Thyroid gland (tissue), 4 donors: ENCODE measurements around the gene TATDN2. TPM values are rescaled to one million over a fixed set of nuclear protein-coding genes. Genes with fewer than 3 reads are reported as not detected.

Experiments used
- DNase-seq, 2 donors: peaks; one replicate each; pipeline ENCODE4 v3.0.0-alpha.2; 2019
- H3K27ac ChIP-seq, 3 donors: fragments of 200-600 bp; sonication (generic); 1 replicate in 2 of 3; 2 replicates in 1 of 3; pipeline ENCODE4 v1.5.1; 2016 to 2019; ENCODE audit warnings: mild to moderate bottlenecking in 1 of 3, moderate library complexity in 1 of 3
- H3K27me3 ChIP-seq: fragments of 200-600 bp; sonication (generic); one replicate; pipeline ENCODE4 v1.5.1; 2019
- H3K36me3 ChIP-seq, 2 donors: fragments of 200-600 bp; sonication (generic); one replicate each; pipeline ENCODE4 v1.5.1; 2016 to 2019
- H3K4me1 ChIP-seq, 2 donors: fragments of 200-600 bp; sonication (generic); one replicate each; pipeline ENCODE4 v1.5.1; 2017 to 2019
- H3K4me3 ChIP-seq, 3 donors: fragments of 200-600 bp; sonication (generic); replicated peaks in 1 of 3; 1 replicate in 2 of 3; 2 replicates in 1 of 3; pipeline ENCODE4 v1.5.1; 2016; ENCODE audit warnings: mild to moderate bottlenecking in 1 of 3
- H3K9me3 ChIP-seq: fragments of 200-600 bp; sonication (generic); one replicate; pipeline ENCODE4 v1.5.1; 2017
- CTCF ChIP-seq, 6 experiments: fragments of 200-600 bp in 3 of 6; fragments of 450-650 bp in 3 of 6; sonication (generic) in 3 of 6; IDR thresholded peaks; one replicate each; pipeline ENCODE4 v1.5.1; 2016 to 2019; ENCODE audit warnings: antibody characterized with exemption in 6 of 6, mild to moderate bottlenecking in 2 of 6, inconsistent platforms in 1 of 6, moderate library complexity in 1 of 6
- POLR2A ChIP-seq, 2 donors: fragments of 450-650 bp; IDR thresholded peaks; one replicate each; pipeline ENCODE4 v1.6.1; 2017; ENCODE audit warnings: antibody characterized with exemption in 2 of 2, mild to moderate bottlenecking in 2 of 2, moderate library complexity in 1 of 2
- WGBS, 2 donors: methylation state at CpG; one replicate each; pipeline ENCODE4 v1.1.5; 2017; 5-methylcytosine and 5-hydroxymethylcytosine counted together
- intact Hi-C: fragments of 100-400 bp; cut with DNase I; formaldehyde crosslinking; loops from one replicate; pipeline ENCODE4 v1.15.1; 2023
- total RNA-seq, 4 donors: library from RNA; depleted of rRNA; stranded (reverse); fragments of >200 nt; gene quantifications; one replicate each; pipeline ENCODE4 v1.2.3, GENCODE V29; 2016

TATDN2 gene
- total RNA-seq, 4 donors from 2014 or later: 21.4 to 37.1 (median 30.1) TPM

- H3K36me3 ChIP-seq: peaks cover 45 to 82% of the 10 kb centered on the region in 2 donors
- WGBS, 2 donors: 92 to 95% methylated on average over 3 of the region's 3 CpGs
Observed at GRCh38 chr3:10306156-10306555, 57.9 kb downstream of the TATDN2 start.

GRCh38 chr3:10308678-10309077 lies 60.4 kb downstream of the TATDN2 start:
- Histone ChIP-seq H3K36me3 (peaks cover 46 to 84% of the 10 kb centered on the region in 2 donors), H3K9me3 (no peaks in the 10 kb centered on the region), H3K27ac (no peak overlapping the region), H3K4me1 (no peaks in the 10 kb centered on the region), H3K27me3 (no peaks in the 10 kb centered on the region), H3K4me3 (no peak overlapping the region)
- intact Hi-C loops: no loop called here
- DNase-seq: no peak
- WGBS, 2 donors: 95 to 99% methylated on average over 7 of the region's 7 CpGs
- TF ChIP-seq CTCF (IDR thresholded peaks at IDR 0.05) (no peak), POLR2A (IDR thresholded peaks at IDR 0.05) (no peak)

More at GRCh38 chr3:10306156-10306555, 57.9 kb downstream of the TATDN2 start:
- Histone ChIP-seq H3K4me1 (no peaks in the 10 kb centered on the region), H3K9me3 (no peaks in the 10 kb centered on the region), H3K27me3 (no peaks in the 10 kb centered on the region), H3K4me3 (no peak overlapping the region), H3K27ac (no peak overlapping the region)
- intact Hi-C loops: no loop called here
- TF ChIP-seq CTCF (IDR thresholded peaks at IDR 0.05) (no peak), POLR2A (IDR thresholded peaks at IDR 0.05) (no peak)
- DNase-seq: no peak

GRCh38 chr3:10309736-10310135 lies 61.5 kb downstream of the TATDN2 start:
- no peak for TF ChIP-seq CTCF (IDR thresholded peaks at IDR 0.05)
- no peak for TF ChIP-seq POLR2A (IDR thresholded peaks at IDR 0.05)
- WGBS, 2 donors: 61 to 79% methylated on average over 4 of the region's 4 CpGs
- no peaks in the 10 kb centered on the region for H3K9me3 ChIP-seq
- no peaks in the 10 kb centered on the region for H3K4me1 ChIP-seq
- no peaks in the 10 kb centered on the region for H3K27me3 ChIP-seq
- no peak overlapping the region for H3K27ac ChIP-seq
- no peak for DNase-seq
- intact Hi-C loops: no loop called here
- H3K36me3 ChIP-seq: peaks cover 46 to 84% of the 10 kb centered on the region in 2 donors
- no peak overlapping the region for H3K4me3 ChIP-seq

GRCh38 chr3:10310578-10310977 lies 62.3 kb downstream of the TATDN2 start:
- WGBS, 2 donors: 88 to 97% methylated on average over 2 of the region's 2 CpGs
- intact Hi-C loops: no loop called here
- Histone ChIP-seq H3K4me1 (no peaks in the 10 kb centered on the region), H3K4me3 (no peak overlapping the region), H3K27me3 (no peaks in the 10 kb centered on the region), H3K9me3 (no peaks in the 10 kb centered on the region), H3K27ac (no peak overlapping the region), H3K36me3 (peaks cover 44 to 84% of the 10 kb centered on the region in 2 donors)
- DNase-seq: no peak
- TF ChIP-seq CTCF (IDR thresholded peaks at IDR 0.05) (no peak), POLR2A (IDR thresholded peaks at IDR 0.05) (no peak)

GRCh38 chr3:10311710-10312109 lies 63.5 kb downstream of the TATDN2 start:
- H3K9me3 ChIP-seq: no peaks in the 10 kb centered on the region
- no peaks in the 10 kb centered on the region for H3K4me1 ChIP-seq
- WGBS, 2 donors: 78 to 97% methylated on average over 11 to 12 of the region's 13 CpGs
- H3K27me3 ChIP-seq: no peaks in the 10 kb centered on the region
- peaks cover 53 to 78% of the 10 kb centered on the region in 2 donors for H3K36me3 ChIP-seq
- DNase-seq: no peak
- intact Hi-C loops: no loop called here
- no peak overlapping the region for H3K27ac ChIP-seq
- no peak overlapping the region for H3K4me3 ChIP-seq
- TF ChIP-seq POLR2A (IDR thresholded peaks at IDR 0.05) (no peak), CTCF (IDR thresholded peaks at IDR 0.05) (no peak)
